GM18907 (cell line): ENCODE measurements around the gene FAAP100.
A peak's percentile ranks its signal among the peaks of the same experiment; 100 is the strongest.
"Not testable (repeated sequence)": the region's sequence is repeated elsewhere in the genome, so short reads cannot be mapped to it uniquely, and the experiment has no call there.

Experiments used
- ATAC-seq: cut with Tn5 transposase; IDR thresholded peaks from one replicate; pipeline ENCODE4 v1.9.1; 2021; ENCODE audit warnings: mild to moderate bottlenecking, moderate library complexity; ENCODE audit not compliant: unreplicated experiment

The FAAP100 gene, protein sequence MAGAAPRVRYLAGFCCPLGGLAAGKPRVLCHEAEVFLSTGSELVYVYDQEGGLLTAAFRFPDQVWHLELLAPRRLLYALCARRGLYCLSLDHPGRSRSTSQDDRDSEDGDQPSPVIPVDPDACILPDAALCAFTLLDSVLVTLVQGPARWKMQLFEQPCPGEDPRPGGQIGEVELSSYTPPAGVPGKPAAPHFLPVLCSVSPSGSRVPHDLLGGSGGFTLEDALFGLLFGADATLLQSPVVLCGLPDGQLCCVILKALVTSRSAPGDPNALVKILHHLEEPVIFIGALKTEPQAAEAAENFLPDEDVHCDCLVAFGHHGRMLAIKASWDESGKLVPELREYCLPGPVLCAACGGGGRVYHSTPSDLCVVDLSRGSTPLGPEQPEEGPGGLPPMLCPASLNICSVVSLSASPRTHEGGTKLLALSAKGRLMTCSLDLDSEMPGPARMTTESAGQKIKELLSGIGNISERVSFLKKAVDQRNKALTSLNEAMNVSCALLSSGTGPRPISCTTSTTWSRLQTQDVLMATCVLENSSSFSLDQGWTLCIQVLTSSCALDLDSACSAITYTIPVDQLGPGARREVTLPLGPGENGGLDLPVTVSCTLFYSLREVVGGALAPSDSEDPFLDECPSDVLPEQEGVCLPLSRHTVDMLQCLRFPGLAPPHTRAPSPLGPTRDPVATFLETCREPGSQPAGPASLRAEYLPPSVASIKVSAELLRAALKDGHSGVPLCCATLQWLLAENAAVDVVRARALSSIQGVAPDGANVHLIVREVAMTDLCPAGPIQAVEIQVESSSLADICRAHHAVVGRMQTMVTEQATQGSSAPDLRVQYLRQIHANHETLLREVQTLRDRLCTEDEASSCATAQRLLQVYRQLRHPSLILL

DNA sequence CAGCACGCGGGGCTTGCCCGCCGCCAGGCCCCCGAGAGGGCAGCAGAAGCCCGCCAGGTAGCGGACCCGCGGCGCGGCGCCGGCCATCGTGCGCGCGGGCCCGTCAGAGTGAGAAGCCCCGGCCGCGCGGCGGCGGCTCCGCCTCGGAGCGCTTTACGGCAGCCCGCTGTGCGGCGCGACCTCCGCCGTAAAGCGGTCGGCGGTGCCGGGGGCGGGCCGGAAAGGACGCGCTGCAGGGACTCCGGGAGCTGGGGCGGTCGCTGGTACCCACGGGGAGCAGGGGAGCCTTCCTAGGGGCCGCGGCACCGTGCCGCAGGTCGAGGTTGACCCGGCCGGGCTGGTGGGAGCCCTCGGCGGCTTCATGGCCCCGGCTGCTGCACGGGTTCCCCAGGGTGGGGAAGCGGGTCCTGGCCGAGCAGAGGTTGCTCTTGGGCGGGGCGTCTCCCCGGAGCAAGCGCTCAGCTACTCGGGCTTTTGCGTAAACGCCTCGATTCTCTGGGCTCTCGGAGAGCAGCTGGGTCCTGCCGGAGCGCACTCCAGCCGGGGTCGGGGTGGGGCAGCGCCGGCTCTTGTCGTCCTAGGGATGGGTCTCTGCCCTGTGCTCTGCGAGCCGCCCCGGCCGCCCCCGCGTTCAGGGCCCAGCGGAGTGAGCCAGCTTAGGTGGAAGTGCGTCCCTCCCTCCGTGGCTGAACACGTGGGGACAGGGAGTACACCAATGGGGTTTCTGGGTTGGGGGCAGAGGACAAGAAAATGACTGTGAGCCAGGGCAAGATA, at the start of gene FAAP100:
FAAP100 (minus strand) TSS at position 110 of the 774 bp plus-strand sequence; CDS start at position 87, 23 bp downstream.
- ATAC-seq: peak; percentile 55

DNA sequence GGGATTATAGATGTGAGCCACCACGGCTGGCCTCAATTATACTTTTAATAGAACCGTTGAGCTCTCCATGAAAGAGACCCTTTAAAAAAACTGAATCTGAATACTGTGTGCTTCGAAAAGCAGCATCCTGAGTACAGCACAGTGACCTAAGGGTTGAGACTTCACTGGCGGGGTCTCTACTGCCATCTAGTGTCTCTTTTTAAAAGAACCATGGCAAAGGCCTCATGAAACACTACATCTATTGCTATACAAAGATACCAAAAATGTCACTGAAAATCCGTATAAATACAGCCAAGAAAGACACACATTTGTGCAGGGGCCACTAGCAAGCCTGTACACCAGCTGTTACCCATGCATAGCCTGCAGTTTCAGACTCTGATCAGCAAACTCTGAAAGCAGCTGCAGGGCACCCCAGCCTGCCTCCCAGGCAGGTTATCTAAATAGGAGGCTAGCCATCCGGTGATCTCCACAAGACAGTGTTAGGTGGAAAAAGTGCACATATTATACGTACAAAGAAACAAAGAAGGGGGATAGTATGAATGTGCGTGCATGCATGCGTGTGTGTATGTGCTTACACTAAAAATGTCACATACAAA, 49.5 kb upstream of the FAAP100 start:
- no peak for ATAC-seq

DNA sequence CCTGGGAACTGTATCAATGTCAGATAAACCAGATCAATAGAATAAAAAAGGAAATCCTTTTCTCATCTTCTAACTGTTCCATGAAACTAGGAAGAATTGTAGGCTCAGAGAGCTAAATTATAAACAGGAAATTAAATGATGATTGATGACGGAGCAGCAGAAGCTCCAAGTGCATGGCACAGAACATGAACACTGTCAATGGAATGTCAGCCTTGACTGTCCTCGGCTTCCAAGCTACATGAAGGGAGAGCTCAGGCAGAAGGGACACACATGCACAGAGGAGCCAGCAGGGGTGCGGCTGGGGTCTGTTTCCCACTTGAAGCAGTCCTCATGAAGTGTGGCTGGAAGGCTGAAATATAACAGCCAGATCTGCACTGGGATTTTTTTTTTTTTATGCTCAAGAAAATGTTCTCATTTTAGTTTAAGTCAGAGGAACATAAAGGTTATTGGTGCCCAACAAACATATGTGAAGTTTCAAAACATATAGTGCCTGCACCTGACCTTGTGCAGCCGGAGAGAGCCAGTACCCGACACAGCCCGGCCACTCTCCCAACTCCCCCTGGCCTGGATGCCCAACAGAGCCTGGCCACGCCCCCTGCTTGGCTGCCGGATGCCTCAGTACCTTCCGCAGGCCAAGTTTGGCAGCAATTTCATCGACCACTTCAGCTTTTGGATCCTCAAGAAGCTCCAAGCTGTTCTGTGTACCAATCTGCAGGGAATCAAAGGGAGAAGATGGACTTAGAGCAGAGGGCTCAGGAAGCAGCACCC, 47.8 kb upstream of the FAAP100 start:
- ATAC-seq: no peak

DNA sequence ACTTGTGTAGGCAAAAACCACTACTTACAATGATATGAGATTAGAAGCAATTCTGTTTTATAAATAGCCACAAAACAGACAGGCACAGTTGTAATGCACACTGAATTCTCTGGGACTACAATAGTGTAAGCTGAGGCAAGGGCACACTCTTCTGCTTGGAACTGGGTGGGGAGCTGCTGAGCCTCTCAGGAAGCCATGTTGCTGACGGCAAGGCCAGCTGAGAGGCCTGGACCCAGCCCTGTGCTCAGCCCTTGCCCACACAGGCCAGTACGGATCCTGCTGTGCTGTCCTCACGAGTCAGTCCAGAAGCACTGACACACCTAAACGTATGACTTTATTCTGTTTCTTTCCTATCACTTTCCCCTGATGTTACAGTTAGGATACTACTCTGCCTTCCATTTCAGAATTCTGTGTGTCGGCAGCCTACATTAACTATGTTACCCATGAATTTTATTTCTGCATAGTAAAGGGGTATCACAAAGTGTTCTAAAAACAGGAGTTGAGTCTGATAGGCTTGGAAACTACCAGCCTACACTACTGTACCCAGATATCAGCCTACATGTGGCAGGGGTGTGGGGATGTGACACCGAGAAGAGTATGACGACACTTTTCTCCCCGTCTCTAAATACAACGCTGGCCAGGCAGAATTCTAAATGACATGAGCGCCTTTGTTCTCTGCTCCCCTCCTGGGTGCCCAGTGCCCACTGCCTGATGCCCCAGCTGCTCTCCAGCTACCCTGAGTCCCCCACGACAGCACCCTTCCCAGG, 41.1 kb upstream of the FAAP100 start:
- no peak for ATAC-seq

DNA sequence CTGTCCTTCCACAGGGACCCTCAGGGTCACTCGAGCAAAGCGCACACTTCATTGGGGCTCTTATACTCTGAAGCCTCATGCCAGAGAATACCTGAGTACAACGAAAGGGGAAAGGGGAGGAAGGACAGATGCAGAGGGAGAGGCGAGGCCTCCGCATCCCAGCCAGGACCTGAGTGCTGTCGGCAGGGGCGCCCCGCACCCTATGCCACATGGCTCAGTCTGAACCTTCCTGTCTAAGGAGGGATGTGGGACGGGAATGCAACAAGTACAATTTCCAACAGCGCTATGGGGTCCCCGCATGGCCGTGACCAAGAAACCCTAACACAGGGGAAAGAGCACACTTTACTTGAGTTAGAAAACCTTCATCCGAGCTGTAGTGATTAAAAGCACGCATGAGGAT, 39.8 kb upstream of the FAAP100 start:
- no peak for ATAC-seq

DNA sequence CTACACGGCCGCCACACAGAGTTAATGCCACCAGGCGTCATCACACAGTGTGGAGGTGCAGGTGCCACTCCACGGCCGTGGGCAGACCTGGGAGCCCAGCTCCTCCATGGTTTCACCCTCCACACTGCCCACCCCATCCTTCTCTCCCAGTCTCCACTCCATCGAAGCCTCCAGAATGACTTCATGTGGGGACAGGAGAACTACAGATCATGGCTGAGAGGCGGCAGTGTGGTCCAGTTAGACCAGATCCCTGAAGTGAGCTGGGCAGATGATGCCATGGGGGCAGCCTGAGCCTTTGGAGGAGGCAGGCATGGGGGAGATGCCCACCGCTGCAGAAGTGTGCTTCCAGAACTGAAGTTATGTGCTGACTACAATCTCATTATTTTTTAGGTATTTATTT, 38.0 kb upstream of the FAAP100 start:
- no peak for ATAC-seq

DNA sequence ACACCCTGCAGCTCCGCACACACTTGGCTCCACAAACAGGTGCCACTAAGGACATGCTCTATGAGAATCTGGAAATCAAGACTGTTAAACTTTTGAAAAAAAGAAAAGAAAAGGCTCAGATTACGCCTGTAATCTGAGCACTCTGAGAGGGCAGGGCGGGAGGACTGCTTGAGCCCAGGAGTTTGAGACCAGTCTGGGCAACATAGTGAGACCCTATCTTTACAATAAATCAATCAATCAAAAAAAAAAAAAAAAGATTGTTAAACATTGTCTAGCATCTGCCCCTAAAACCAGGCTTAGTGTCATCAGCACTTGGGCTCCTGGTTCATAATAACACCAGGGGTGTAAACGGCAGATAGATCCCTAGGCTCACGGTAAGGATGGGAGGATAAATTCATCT, 37.5 kb upstream of the FAAP100 start:
- no peak for ATAC-seq

DNA sequence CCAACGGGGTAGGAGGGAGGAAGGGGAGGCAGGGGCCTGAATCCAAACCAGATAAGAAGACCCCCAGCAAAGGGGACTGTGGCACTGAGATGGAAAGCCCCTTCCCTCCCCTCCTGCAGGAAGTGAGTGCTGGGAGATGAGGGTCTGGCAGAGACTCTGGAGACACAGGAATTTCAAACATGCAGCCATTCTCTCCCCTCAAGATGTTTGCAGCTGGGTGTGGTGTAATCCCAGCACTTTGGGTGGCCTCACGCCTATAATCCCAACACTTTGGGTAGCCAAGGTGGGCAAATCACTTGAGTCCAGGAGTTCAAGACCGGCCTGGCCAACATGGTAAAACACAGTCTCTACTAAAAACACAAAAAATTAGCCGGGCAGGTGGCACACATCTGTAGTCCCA, 33.9 kb upstream of the FAAP100 start:
- no peak for ATAC-seq

DNA sequence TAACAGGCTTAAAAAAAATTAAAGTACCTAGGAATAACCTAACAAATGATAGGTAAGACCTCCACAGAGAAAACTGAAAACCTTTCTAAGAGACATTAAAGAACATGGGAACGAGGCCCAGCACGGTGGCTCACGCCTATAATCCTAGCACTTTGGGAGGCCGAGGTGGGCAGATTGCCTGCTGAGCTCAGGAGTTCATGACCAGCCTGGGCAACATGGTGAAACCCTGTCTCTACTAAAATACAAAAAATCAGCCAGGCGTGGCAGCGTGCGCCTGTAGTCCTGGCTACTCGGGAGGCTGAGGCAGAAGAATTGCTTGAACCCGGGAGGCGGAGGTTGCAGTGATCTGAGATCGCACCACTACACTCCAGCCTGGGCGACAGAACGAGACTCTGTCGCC, 32.6 kb upstream of the FAAP100 start:
- ATAC-seq: not testable (repeated sequence)

DNA sequence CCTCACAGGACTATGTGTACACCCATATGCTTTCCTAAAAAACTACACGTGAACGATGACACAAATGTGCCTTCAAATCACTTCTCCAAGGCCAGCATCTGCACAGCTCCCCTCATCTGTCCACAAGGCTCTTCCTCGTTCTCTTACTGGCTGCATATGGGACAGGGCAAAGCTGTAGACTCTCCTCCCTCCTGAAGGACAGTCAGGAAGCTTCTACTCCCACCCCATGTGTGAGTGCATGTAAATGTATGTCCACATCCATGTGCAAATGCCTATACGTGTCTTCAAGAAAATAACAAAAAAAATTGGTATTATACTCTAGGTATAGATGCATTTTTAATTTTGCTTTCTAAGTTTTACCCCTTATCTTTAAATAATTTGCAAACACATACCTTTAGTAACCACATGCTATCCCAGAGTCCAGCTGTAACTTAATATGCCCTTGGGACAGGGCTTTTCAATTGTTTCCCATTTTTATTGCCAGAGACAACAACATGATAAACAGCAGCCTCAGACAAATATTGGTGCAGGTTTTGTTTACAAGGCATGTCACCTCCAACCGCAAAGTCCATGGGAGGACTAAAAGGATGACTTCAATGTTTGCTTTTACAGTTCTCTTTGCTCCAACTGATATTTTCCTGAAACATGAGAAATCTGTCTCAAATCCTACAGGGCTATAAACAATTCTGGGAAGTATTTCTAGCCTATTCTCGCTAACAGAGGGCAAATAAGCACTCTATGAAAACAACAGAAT, 31.6 kb upstream of the FAAP100 start:
- no peak for ATAC-seq

DNA sequence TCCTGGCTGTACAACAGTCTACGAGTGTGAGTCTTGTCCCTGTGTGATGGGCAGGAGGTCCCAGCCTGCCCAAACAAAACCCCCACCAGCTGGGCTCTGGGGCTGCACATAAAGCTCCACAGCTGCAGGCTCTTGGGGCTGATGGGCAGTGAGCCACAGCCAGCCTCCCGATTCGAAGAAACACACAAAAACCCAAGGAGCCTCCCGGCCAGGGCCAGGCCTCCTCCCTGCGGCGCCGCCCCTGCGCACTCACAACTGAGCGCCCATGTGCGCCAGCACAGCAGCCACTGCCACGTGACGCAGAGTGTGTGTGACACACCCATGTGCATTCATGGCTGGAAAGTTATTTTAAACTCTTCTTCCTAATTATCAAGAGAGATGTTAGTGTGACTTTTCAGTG, 30.6 kb upstream of the FAAP100 start:
- no peak for ATAC-seq

DNA sequence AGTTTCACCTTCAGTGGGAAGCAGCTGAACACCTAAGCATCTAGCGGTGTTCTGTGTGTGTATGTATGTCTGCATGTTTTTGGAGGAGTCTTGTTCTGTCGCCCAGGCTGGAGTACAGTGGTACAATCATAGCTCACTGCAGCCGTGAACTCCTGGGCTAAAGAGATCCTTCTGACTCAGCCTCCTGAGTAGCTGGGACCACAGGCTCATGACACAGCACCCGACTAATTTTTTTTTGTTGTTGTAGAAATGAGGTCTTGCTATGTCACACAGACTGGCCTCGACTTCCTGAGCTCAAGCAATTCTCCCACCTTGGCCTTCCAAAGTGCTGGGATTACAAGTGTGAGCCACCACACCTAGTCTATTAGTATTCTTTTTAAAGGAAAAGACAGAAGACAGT, 30.2 kb upstream of the FAAP100 start:
- no peak for ATAC-seq

DNA sequence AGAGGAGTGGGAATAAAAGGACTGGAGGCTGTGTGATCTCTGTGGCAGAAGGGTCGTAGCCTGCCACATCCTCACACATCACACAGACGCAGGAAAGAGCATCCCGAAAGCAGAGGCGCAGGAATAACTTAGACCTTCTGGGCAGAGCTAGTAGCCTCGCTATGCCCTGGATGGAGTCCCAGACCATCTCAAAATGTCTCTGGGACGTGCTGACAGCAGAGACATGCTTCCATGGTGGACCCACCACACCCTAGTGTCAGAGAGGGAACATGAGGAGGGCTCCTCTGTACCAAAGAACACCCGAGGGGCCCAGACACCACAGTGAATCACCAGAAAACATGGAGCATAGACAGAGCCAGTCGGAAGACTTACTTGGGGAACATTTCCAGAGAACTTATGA, 29.6 kb upstream of the FAAP100 start:
- no peak for ATAC-seq

DNA sequence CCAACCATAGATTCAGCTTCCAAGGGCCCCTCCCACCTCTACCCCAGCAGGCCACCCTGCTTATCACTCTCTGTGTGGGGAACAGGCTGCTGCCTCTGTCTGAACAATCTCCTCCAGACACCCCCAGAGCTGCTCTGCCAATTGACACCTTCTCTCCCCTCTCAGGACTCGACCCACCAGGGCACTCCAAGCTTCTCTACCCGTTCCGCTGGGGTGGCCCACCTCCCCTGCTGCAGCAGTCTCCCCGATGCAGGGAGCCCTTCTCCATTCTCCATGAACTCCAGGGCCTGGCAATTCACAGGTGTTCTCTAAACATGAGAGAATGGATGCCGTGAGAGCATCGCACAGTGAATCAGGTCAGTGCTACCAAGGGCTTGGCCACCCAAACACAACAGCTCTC, 28.3 kb upstream of the FAAP100 start:
- ATAC-seq: no peak

DNA sequence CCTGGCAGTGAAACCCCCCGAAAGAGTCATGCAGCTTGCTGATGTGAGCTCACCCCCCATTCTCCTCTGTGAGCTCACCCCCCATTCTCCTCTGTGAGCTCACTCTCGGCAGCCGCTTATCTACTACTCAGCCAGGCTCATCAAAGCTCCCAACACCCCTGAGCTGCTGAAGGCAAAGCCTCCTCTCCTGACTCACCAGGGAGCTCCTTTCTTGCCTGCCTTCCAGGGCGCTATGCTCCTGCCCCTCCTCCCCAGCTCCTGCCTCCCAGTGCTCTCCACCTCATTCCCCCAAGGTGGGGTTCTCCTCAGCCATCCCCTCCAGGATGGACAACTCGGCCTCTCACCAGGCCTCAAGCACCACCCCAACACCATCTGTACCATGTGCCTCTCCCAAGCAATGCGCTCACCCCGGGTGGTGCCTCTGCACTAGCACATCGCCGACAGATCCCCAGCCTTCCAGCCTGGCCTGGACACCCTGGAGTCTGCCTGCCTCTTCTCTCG, 27.7 kb upstream of the FAAP100 start:
- no peak for ATAC-seq

DNA sequence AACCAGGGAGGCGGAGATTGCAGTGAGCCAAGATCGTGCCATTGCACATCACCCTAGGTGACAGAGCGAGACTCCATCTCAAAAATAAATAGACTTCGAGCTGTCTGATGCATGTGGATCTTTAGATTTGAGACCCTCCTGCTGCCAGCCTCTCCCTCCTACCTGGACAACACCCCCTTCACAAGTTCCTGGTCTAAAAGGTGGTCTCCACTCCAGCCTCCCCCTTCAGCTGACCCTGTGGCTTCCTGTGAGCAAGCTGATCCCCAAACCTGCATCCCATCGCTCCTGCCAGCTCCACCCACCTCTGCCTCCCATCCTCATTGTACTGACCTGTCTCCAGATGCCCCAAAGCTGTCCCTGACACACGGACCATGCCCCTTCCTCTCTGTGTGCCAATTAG, 27.1 kb upstream of the FAAP100 start:
- ATAC-seq: no peak

DNA sequence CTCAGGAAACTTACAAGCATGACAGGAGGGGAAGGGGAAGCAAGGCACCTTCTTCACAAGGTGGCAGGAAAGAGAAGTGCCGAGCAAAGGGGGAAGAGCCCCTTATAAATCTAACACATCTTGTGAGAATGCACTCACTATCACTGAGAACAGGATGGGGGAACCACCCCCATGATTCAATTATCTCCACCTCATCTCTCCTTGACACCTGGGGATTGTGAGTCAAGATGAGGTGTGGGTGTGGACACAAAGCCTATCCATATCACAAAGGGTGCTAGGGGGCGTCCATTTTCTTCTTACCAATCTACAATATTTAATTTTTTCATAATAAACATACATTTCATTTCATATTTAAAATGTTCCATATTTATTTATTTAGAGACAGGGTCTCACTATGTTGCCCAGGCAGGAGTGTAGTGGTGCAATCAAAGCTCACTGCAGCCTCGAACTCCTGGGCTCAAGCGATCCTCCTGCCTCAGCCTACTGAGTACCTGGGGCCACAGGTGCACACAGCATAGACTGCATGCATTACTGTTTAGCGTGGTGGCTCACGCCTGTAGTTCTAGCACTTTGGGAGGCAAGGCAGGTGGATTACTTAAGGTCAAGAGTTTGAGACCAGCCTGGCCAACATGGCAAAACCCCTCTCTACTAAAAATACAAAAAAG, 26.5 kb upstream of the FAAP100 start:
- no peak for ATAC-seq

DNA sequence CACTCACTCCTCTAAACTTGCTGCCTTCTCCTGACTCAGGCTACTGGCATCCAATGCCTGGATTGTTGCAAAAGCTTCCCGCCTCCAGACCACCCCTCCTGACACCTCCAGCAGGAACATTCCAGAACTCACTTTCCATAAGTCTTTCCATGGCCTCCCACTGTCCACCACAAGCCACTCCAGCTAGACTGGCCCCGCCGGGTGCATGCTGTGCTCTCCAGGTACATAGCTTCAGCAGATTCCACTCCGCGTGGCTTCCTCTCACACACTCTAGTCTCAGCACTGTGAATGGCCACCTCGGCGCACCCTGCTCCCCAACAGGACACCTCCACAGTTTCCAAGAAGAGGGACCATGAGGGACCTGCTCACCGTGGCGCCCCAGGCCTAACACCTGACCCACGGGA, 25.9 kb upstream of the FAAP100 start:
- ATAC-seq: no peak
